Caco-2 (cell line): ENCODE results near the gene CD34. TPM values are rescaled to one million over a fixed set of nuclear protein-coding genes. Genes with fewer than 3 reads are reported as not detected.

Experiments used
- BruUV-seq: library from RNA; stranded (reverse); fragments of 400-500 nt; replicated peaks from 2 replicates; lab custom pipeline; 2021; lab: Mats Ljungman, UMichigan
- CTCF ChIA-PET: fragments of 300-600 bp; sonication (Branson Sonifier 250); formaldehyde crosslinking; loops from one replicate; lab custom pipeline; 2022; ENCODE audit warnings: antibody characterized with exemption; lab: Charles Lee
- POLR2A ChIA-PET: fragments of 300-600 bp; sonication (Branson Sonifier 250); formaldehyde crosslinking; loops from one replicate; lab custom pipeline; 2022; ENCODE audit warnings: antibody characterized with exemption; lab: Charles Lee
- DNase-seq, 2 experiments: peaks; one replicate each; pipeline versions ENCODE4 v3.0.0 to v3.0.0-alpha.2; 2020 to 2022
- H3K27me3 ChIP-seq: replicated peaks from 2 replicates; pipeline ENCODE4 v1.6.0; 2011; ENCODE audit warnings: low read length; ENCODE audit not compliant: control insufficient read depth, insufficient read depth
- H3K36me3 ChIP-seq: 2 replicates; pipeline ENCODE4 v1.5.1; 2011; ENCODE audit warnings: low read length; ENCODE audit not compliant: control insufficient read depth, insufficient read depth
- H3K4me1 ChIP-seq: fragments of 250-450 bp; sonication (Bioruptor Pico); 2 replicates; pipeline ENCODE4 v1.5.1; 2020; ENCODE audit warnings: mild to moderate bottlenecking
- H3K4me3 ChIP-seq: 2 replicates; pipeline ENCODE4 v1.5.1; 2011; ENCODE audit warnings: low read depth, mild to moderate bottlenecking, control low read depth, low read length
- H3K9me3 ChIP-seq: fragments of 250-450 bp; sonication (Bioruptor Pico); 2 replicates; pipeline ENCODE4 v1.5.1; 2020; ENCODE audit warnings: mild to moderate bottlenecking, moderate library complexity
- H3K27ac Mint-ChIP-seq: one replicate; pipeline ENCODE4 v1.8.0; 2022; ENCODE audit warnings: mixed read lengths; ENCODE audit not compliant: unreplicated experiment
- H3K27me3 Mint-ChIP-seq: one replicate; pipeline ENCODE4 v1.8.0; 2022; ENCODE audit warnings: mixed read lengths; ENCODE audit not compliant: insufficient read depth, unreplicated experiment
- H3K36me3 Mint-ChIP-seq: one replicate; pipeline ENCODE4 v1.8.0; 2022; ENCODE audit warnings: mild to moderate bottlenecking, mixed read lengths; ENCODE audit not compliant: insufficient read depth, unreplicated experiment
- H3K4me1 Mint-ChIP-seq: one replicate; pipeline ENCODE4 v1.8.0; 2022; ENCODE audit warnings: low read depth, mixed read lengths; ENCODE audit not compliant: unreplicated experiment
- H3K4me3 Mint-ChIP-seq: one replicate; pipeline ENCODE4 v1.8.0; 2022; ENCODE audit warnings: mild to moderate bottlenecking, moderate library complexity, mixed read lengths; ENCODE audit not compliant: unreplicated experiment
- H3K9me3 Mint-ChIP-seq: one replicate; pipeline ENCODE4 v1.8.0; 2022; ENCODE audit warnings: mixed read lengths; ENCODE audit not compliant: unreplicated experiment
- intact Hi-C: fragments of 100-400 bp; cut with micrococcal nuclease; formaldehyde crosslinking; loops from one replicate; pipeline ENCODE4 v1.10.0; 2022; ENCODE audit not compliant: unreplicated experiment
- total RNA-seq: library from RNA; stranded (reverse); gene quantifications from 2 replicates; pipeline ENCODE4 v1.2.3, GENCODE V29; 2022
- TF ChIP-seq, protein P1 (sequence below), 2 experiments: fragments of 200-600 bp in 1 of 2; IDR thresholded peaks; 1 replicate in 1 of 2; 2 replicates in 1 of 2; pipeline versions ENCODE4 v1.5.1 to v1.8.0; 2011 to 2022; ENCODE audit warnings: antibody characterized with exemption in 1 of 2, control low read depth in 1 of 2, inconsistent platforms in 1 of 2, low read depth in 1 of 2, low read length in 1 of 2, mild to moderate bottlenecking in 1 of 2, moderate library complexity in 1 of 2; ENCODE audit not compliant: insufficient read depth in 1 of 2, severe bottlenecking in 1 of 2, unreplicated experiment in 1 of 2

CD34 gene
- total RNA-seq, 1 experiment from 2014 or later, result not detected

DNA sequence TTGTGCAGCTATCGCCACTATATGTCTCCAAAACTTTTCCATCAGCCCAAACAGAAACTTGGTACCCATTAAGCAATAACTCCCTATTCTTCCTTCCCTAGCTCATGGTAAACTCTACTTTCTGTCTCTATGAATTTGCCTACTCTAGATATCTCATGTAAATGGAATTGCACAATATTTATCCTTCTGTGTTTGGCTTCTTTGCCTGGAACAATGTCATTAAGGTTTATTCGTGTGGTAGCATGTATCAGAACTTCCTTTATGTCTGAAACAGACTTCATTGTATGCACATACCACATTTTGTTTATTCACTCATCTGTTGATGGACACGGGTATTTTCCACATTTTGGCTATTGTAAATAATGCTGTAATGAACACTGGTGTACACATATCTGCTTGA, 40.7 kb upstream of the CD34 start:
- no peaks in the 10 kb centered on the region for H3K9me3 Mint-ChIP-seq
- BruUV-seq, result no TSS peak
- ChIA-PET POLR2A (interaction anchor here (0.6 kb wide), 1 partner anchor 66 kb away, joined by 3 read pairs; no protein-coding TSS in a partner anchor), CTCF (interaction anchor here (0.5 to 1.1 kb wide), 3 partner anchors 12 to 300 kb away, joined by 4 to 6 read pairs (median 4); no protein-coding TSS in a partner anchor)
- H3K27me3 ChIP-seq, result no peaks in the 10 kb centered on the region
- no peaks in the 10 kb centered on the region for H3K36me3 ChIP-seq
- intact Hi-C loops, result no loop called here
- DNase-seq, result no peak
- H3K4me1 Mint-ChIP-seq, result no peaks in the 10 kb centered on the region
- no peak overlapping the region for H3K4me3 Mint-ChIP-seq
- TF ChIP-seq, protein P1, sequence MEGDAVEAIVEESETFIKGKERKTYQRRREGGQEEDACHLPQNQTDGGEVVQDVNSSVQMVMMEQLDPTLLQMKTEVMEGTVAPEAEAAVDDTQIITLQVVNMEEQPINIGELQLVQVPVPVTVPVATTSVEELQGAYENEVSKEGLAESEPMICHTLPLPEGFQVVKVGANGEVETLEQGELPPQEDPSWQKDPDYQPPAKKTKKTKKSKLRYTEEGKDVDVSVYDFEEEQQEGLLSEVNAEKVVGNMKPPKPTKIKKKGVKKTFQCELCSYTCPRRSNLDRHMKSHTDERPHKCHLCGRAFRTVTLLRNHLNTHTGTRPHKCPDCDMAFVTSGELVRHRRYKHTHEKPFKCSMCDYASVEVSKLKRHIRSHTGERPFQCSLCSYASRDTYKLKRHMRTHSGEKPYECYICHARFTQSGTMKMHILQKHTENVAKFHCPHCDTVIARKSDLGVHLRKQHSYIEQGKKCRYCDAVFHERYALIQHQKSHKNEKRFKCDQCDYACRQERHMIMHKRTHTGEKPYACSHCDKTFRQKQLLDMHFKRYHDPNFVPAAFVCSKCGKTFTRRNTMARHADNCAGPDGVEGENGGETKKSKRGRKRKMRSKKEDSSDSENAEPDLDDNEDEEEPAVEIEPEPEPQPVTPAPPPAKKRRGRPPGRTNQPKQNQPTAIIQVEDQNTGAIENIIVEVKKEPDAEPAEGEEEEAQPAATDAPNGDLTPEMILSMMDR (IDR thresholded peaks at IDR 0.05; ENCODE audit: insufficient read depth in 1 of 2, low read depth in 1 of 2, low read length in 1 of 2, severe bottlenecking in 1 of 2, unreplicated experiment in 1 of 2), result no peak
- peaks cover 13% of the 10 kb centered on the region for H3K27me3 Mint-ChIP-seq
- no peaks in the 10 kb centered on the region for H3K36me3 Mint-ChIP-seq
- no peaks in the 10 kb centered on the region for H3K4me1 ChIP-seq
- H3K27ac Mint-ChIP-seq, result no peak overlapping the region
- H3K4me3 ChIP-seq, result no peak overlapping the region
- no peaks in the 10 kb centered on the region for H3K9me3 ChIP-seq

DNA sequence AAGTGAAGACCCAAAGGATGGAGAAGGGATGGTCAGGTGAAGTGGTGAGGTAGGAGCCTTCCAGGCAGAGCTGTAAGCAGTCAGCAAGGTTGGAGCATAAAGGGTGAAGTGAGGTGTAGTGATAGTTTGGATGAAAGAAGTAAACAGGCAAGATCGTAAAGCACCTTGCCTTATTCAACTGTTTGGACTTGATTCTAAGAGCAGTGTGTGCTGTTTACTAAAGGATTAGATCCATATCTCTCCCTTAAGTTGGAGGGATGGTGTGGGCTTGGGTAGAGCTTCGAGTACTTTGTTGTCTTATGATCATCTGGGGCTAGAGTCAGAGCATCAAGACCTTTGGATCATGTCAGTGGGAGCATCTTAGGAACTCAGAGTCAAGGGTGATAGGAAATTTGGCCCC, 39.8 kb upstream of the CD34 start:
- Mint-ChIP-seq H3K9me3 (no peaks in the 10 kb centered on the region), H3K4me1 (no peaks in the 10 kb centered on the region), H3K4me3 (no peak overlapping the region), H3K36me3 (no peaks in the 10 kb centered on the region), H3K27me3 (peaks cover 13% of the 10 kb centered on the region), H3K27ac (no peak overlapping the region)
- H3K4me3 ChIP-seq, result no peak overlapping the region
- intact Hi-C loops, result no loop called here
- no peaks in the 10 kb centered on the region for H3K27me3 ChIP-seq
- no peaks in the 10 kb centered on the region for H3K4me1 ChIP-seq
- CTCF ChIA-PET, result no interaction called here
- no peaks in the 10 kb centered on the region for H3K36me3 ChIP-seq
- POLR2A ChIA-PET, result no interaction called here
- BruUV-seq, result no TSS peak
- H3K9me3 ChIP-seq, result no peaks in the 10 kb centered on the region
- TF ChIP-seq, protein P1 (IDR thresholded peaks at IDR 0.05; ENCODE audit: insufficient read depth in 1 of 2, low read depth in 1 of 2, low read length in 1 of 2, severe bottlenecking in 1 of 2, unreplicated experiment in 1 of 2), result no peak
- no peak for DNase-seq

DNA sequence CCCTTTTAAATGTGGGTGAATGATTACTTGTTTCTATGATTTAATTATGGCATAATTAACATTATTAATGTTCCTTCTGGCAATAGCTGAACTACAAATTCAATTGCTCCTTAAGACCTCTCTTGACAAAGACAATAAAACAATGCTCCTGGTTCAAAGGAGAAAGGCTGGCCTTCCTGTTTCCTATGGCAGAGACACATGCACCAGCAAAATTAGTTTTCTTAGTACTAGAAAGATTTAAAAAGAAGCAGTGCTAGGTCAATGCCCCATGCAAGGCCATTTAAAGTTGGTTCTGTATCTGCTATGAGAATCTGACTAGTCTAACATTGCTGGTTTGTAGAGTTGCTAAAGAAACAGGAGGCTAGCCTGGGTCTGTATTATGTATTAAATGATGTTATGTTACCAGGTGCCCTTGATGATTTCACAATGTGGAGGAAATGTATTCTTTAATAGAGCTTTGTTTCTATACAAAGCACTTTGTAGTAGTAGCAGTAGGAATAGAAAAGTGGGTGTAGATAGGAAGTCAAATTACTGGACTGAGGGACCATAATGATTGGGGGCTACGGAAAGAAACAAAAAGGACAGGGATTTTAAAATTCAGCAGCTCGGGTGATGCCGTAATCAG, 38.8 kb upstream of the CD34 start:
- CTCF ChIA-PET, result no interaction called here
- Histone ChIP-seq H3K4me3 (no peak overlapping the region), H3K9me3 (no peaks in the 10 kb centered on the region), H3K27me3 (no peaks in the 10 kb centered on the region), H3K36me3 (no peaks in the 10 kb centered on the region), H3K4me1 (no peaks in the 10 kb centered on the region)
- BruUV-seq, result no TSS peak
- intact Hi-C loops, result no loop called here
- TF ChIP-seq, protein P1 (IDR thresholded peaks at IDR 0.05; ENCODE audit: insufficient read depth in 1 of 2, low read depth in 1 of 2, low read length in 1 of 2, severe bottlenecking in 1 of 2, unreplicated experiment in 1 of 2), result no peak
- Mint-ChIP-seq H3K4me3 (no peak overlapping the region), H3K4me1 (no peaks in the 10 kb centered on the region), H3K27ac (no peak overlapping the region), H3K36me3 (no peaks in the 10 kb centered on the region), H3K9me3 (no peaks in the 10 kb centered on the region), H3K27me3 (peaks cover 11% of the 10 kb centered on the region)
- POLR2A ChIA-PET, result no interaction called here
- no peak for DNase-seq
